Chondrocyte (in vitro differentiated cells): Measurements from ENCODE around the gene HSPG2. TPM values are rescaled to one million over a fixed set of nuclear protein-coding genes. Genes with fewer than 3 reads are reported as not detected.
A peak's percentile ranks its signal among the peaks of the same experiment; 100 is the strongest.
"Not testable (repeated sequence)": the region's sequence is repeated elsewhere in the genome, so short reads cannot be mapped to it uniquely, and the experiment has no call there.

Source experiments
- DNase-seq: peaks from one replicate; pipeline ENCODE4 v3.0.0; 2021; ENCODE audit warnings: mixed read lengths, low spot score
- H3K27ac Mint-ChIP-seq: one replicate; pipeline ENCODE4 v1.8.0; 2021; ENCODE audit warnings: mild to moderate bottlenecking, moderate library complexity, mixed read lengths; ENCODE audit not compliant: unreplicated experiment
- H3K27me3 Mint-ChIP-seq: 2 replicates; pipeline ENCODE4 v1.8.0; 2021; ENCODE audit warnings: low read depth, mixed read lengths
- H3K36me3 Mint-ChIP-seq: 2 replicates; pipeline ENCODE4 v1.8.0; 2021; ENCODE audit warnings: low read depth, mixed read lengths
- H3K4me1 Mint-ChIP-seq: 2 replicates; pipeline ENCODE4 v1.8.0; 2021; ENCODE audit warnings: low read depth, mild to moderate bottlenecking, mixed read lengths
- H3K4me3 Mint-ChIP-seq: one replicate; pipeline ENCODE4 v1.8.0; 2021; ENCODE audit warnings: mild to moderate bottlenecking, moderate library complexity, mixed read lengths; ENCODE audit not compliant: unreplicated experiment
- H3K9me3 Mint-ChIP-seq: 2 replicates; pipeline ENCODE4 v1.8.0; 2021; ENCODE audit warnings: low read depth, mixed read lengths
- CTCF ChIP-seq: fragments of 200-600 bp; sonication (generic); IDR thresholded peaks from 2 replicates; pipeline ENCODE4 v1.5.0; 2021; ENCODE audit warnings: antibody characterized with exemption, mild to moderate bottlenecking, moderate library complexity
- total RNA-seq: library from RNA; stranded (reverse); gene quantifications from 3 replicates; pipeline ENCODE4 v1.2.1, GENCODE V29; 2021

The HSPG2 gene
- total RNA-seq, 1 donor from 2014 or later = 481 TPM

DNA sequence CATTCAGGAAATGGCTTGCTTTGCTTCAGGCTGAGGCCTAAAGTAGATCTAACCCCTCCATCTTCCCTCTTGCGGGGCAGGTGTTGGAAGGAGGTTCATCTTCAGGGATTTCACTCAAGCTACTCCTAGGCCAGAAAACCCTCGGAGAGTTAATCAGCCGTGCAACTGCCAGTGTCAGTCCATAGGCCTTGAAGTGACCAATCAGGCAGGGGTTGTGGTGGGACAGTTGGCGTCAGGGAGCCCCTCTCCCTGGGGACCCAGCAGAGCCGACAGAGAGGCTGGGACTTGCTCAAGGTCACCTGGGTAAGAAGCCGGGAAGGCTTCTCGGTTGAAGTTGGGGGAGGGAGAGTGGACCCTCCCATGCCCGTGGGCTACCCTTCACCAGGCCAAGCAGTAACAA lies 36.8 kb upstream of the HSPG2 start:
- not testable (repeated sequence) for H3K27ac Mint-ChIP-seq, H3K36me3 Mint-ChIP-seq, H3K27me3 Mint-ChIP-seq, H3K4me3 Mint-ChIP-seq, H3K9me3 Mint-ChIP-seq
- H3K4me1 Mint-ChIP-seq = peaks cover 11% of the 10 kb centered on the region
- DNase-seq = peak; percentile 30

GRCh38 chr1:21972973-21973441 lies 35.9 kb upstream of the HSPG2 start:
- H3K27ac Mint-ChIP-seq, DNase-seq, H3K9me3 Mint-ChIP-seq, H3K27me3 Mint-ChIP-seq, H3K4me3 Mint-ChIP-seq, H3K36me3 Mint-ChIP-seq: not testable (repeated sequence)
- H3K4me1 Mint-ChIP-seq = peaks cover 11% of the 10 kb centered on the region

- not testable (repeated sequence) for H3K4me3 Mint-ChIP-seq, H3K4me1 Mint-ChIP-seq, H3K27me3 Mint-ChIP-seq, DNase-seq, H3K27ac Mint-ChIP-seq, H3K36me3 Mint-ChIP-seq, H3K9me3 Mint-ChIP-seq
These were observed 33.4 kb upstream of the HSPG2 start for GRCh38 chr1:21970523-21970922.

DNA sequence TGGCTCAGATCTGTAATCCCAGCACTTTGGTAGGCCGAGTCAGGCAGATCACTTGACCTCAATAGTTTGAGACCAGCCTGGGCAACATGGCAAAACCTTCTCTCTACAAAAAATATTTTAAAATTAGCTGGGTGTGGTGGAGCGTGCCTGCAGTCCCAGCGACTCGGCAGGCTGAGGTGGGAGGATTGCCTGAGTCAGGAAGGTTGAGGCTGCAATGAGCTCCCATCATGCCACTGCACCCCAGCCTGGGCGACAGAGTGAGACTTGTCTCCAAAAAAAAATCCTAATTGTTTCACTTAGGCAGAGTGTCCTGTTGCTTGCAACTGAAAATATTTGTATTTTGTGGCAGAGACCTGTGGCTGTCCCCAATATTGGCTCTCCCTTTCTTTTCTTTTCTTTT lies 32.0 kb upstream of the HSPG2 start:
- not testable (repeated sequence) for H3K4me1 Mint-ChIP-seq, H3K36me3 Mint-ChIP-seq, H3K27me3 Mint-ChIP-seq, DNase-seq, H3K4me3 Mint-ChIP-seq, H3K9me3 Mint-ChIP-seq, H3K27ac Mint-ChIP-seq

DNA sequence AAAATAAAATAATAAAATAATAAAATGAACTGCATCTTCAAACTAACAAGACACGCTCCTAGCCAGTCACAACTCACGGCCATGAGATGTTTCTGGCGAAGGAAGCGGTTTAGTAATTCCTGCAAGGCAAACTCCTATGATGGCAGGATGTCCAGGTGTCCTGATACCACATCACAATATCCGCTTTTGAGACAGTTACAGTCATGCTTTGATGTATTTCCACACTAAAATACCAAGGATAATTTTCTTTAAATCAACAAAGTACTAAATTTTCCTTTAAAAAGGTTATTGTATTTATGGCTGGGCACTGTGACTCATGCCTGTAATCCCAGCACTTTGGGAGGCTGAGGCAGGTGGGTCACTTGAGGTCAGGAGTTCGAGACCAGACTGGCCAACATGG lies 30.1 kb upstream of the HSPG2 start:
- H3K27me3 Mint-ChIP-seq, H3K36me3 Mint-ChIP-seq, H3K4me3 Mint-ChIP-seq, H3K27ac Mint-ChIP-seq, DNase-seq, H3K4me1 Mint-ChIP-seq, H3K9me3 Mint-ChIP-seq: not testable (repeated sequence)

- TF ChIP-seq CTCF = no peak
- Mint-ChIP-seq H3K4me1 (peaks cover 3% of the 10 kb centered on the region), H3K27me3 (no peaks in the 10 kb centered on the region), H3K36me3 (no peaks in the 10 kb centered on the region), H3K4me3 (no peak overlapping the region), H3K27ac (no peak overlapping the region), H3K9me3 (no peaks in the 10 kb centered on the region)
- peak; percentile 49 for DNase-seq
These were observed 29.3 kb upstream of the HSPG2 start for GRCh38 chr1:21966247-21967000.

- peaks cover 3% of the 10 kb centered on the region for H3K4me1 Mint-ChIP-seq
- H3K9me3 Mint-ChIP-seq = no peaks in the 10 kb centered on the region
- H3K36me3 Mint-ChIP-seq = no peaks in the 10 kb centered on the region
- no peaks in the 10 kb centered on the region for H3K27me3 Mint-ChIP-seq
- peak; percentile 94 for TF ChIP-seq CTCF
- H3K27ac Mint-ChIP-seq = no peak overlapping the region
- H3K4me3 Mint-ChIP-seq = no peak overlapping the region
- peak; percentile 59 for DNase-seq
These were observed 26.5 kb upstream of the HSPG2 start for GRCh38 chr1:21963477-21964217.
